ENCODE data around the gene DIP2C. TPM values are rescaled to one million over a fixed set of nuclear protein-coding genes. Genes with fewer than 3 reads are reported as not detected.

Gene DIP2C
- polyA plus RNA-seq, 3 donors: 0.11 TPM; not detected in 2

- H3K4me3 ChIP-seq (replicated peaks in 1 of 3; ENCODE audit: low read depth in 2 of 3, low read length in 3 of 3): no peak overlapping the region
- Mint-ChIP-seq H3K4me1 (no peaks in the 10 kb centered on the region), H3K4me3 (no peak overlapping the region), H3K27ac (no peak overlapping the region), H3K36me3 (no peaks in the 10 kb centered on the region), H3K27me3 (ENCODE audit: low read depth in 3 of 3) (peaks cover 8 to 20% (median 18%) of the 10 kb centered on the region in 3 donors), H3K9me3 (peaks cover 0 to 2% (median 0%) of the 10 kb centered on the region in 7 donors)
- H2AFZ ChIP-seq (ENCODE audit: insufficient read depth, low read depth, low read length, poor library complexity, severe bottlenecking): no peak overlapping the region
- TF ChIP-seq CTCF (IDR thresholded peaks at IDR 0.05): no peak
- 96% methylated on average over 4 of the region's 9 CpGs for WGBS (ENCODE audit: insufficient coverage)
- DNase-seq: no peak
- H3K36me3 ChIP-seq (replicated peaks in 1 of 2; ENCODE audit: control insufficient read depth in 1 of 2, insufficient read depth in 2 of 2, low read length in 2 of 2): no peaks in the 10 kb centered on the region
- H3K27ac ChIP-seq (ENCODE audit: low read depth in 1 of 2, low read length in 2 of 2): no peak overlapping the region
- no peaks in the 10 kb centered on the region for H3K79me2 ChIP-seq (ENCODE audit: insufficient read depth, low read length)
- H3K9ac ChIP-seq (ENCODE audit: insufficient read depth, low read length, poor library complexity, severe bottlenecking): no peak overlapping the region
- no peak overlapping the region for H3K4me2 ChIP-seq (replicated peaks; ENCODE audit: extremely low read depth, low read length, poor library complexity, severe bottlenecking)
- intact Hi-C loops (cut with micrococcal nuclease): no loop called here
- no peaks in the 10 kb centered on the region for H4K20me1 ChIP-seq (ENCODE audit: insufficient read depth, low read length)
- H3K9me3 ChIP-seq (replicated peaks in 1 of 2; ENCODE audit: control insufficient read depth in 1 of 2, insufficient read depth in 1 of 2, low read length in 2 of 2): no peaks in the 10 kb centered on the region
- H3K4me1 ChIP-seq (ENCODE audit: control insufficient read depth in 1 of 2, insufficient read depth in 2 of 2, low read length in 2 of 2): no peaks in the 10 kb centered on the region
- peaks cover 0 to 2% of the 10 kb centered on the region in 2 donors for H3K27me3 ChIP-seq (ENCODE audit: control insufficient read depth in 2 of 2, insufficient read depth in 2 of 2, low read length in 2 of 2)
Observed at GRCh38 chr10:599767-600166, 89.7 kb downstream of the DIP2C start.

- no peaks in the 10 kb centered on the region for H3K9me3 ChIP-seq (replicated peaks in 1 of 2; ENCODE audit: control insufficient read depth in 1 of 2, insufficient read depth in 1 of 2, low read length in 2 of 2)
- Mint-ChIP-seq H3K27me3 (ENCODE audit: low read depth in 3 of 3) (peaks cover 8 to 21% (median 16%) of the 10 kb centered on the region in 3 donors), H3K36me3 (no peaks in the 10 kb centered on the region), H3K27ac (no peak overlapping the region), H3K9me3 (peaks cover 0 to 4% (median 0%) of the 10 kb centered on the region in 7 donors), H3K4me3 (no peak overlapping the region), H3K4me1 (no peaks in the 10 kb centered on the region)
- 39% methylated on average over 6 of the region's 17 CpGs for WGBS (ENCODE audit: insufficient coverage)
- H3K4me1 ChIP-seq (ENCODE audit: control insufficient read depth in 1 of 2, insufficient read depth in 2 of 2, low read length in 2 of 2): no peaks in the 10 kb centered on the region
- no peak for DNase-seq
- no peak overlapping the region for H3K9ac ChIP-seq (ENCODE audit: insufficient read depth, low read length, poor library complexity, severe bottlenecking)
- intact Hi-C loops (cut with micrococcal nuclease): no loop called here
- no peak overlapping the region for H3K4me2 ChIP-seq (replicated peaks; ENCODE audit: extremely low read depth, low read length, poor library complexity, severe bottlenecking)
- peaks cover 0 to 2% of the 10 kb centered on the region in 2 donors for H3K27me3 ChIP-seq (ENCODE audit: control insufficient read depth in 2 of 2, insufficient read depth in 2 of 2, low read length in 2 of 2)
- H3K27ac ChIP-seq (ENCODE audit: low read depth in 1 of 2, low read length in 2 of 2): no peak overlapping the region
- no peak for TF ChIP-seq CTCF (IDR thresholded peaks at IDR 0.05)
- no peak overlapping the region for H2AFZ ChIP-seq (ENCODE audit: insufficient read depth, low read depth, low read length, poor library complexity, severe bottlenecking)
- no peaks in the 10 kb centered on the region for H3K36me3 ChIP-seq (replicated peaks in 1 of 2; ENCODE audit: control insufficient read depth in 1 of 2, insufficient read depth in 2 of 2, low read length in 2 of 2)
- no peak overlapping the region for H3K4me3 ChIP-seq (replicated peaks in 1 of 3; ENCODE audit: low read depth in 2 of 3, low read length in 3 of 3)
- H3K79me2 ChIP-seq (ENCODE audit: insufficient read depth, low read length): no peaks in the 10 kb centered on the region
- no peaks in the 10 kb centered on the region for H4K20me1 ChIP-seq (ENCODE audit: insufficient read depth, low read length)
Observed at GRCh38 chr10:598415-599170, 90.9 kb downstream of the DIP2C start.

Data from CD14-positive monocyte (primary cell).